AG09309 (cell line): ENCODE measurements around the gene ANXA2.

ENCODE experiments used
- DNase-seq: peaks from one replicate; pipeline ENCODE4 v3.0.0-alpha.2; 2010; ENCODE audit warnings: low read depth
- H3K4me3 ChIP-seq: 2 replicates; pipeline ENCODE4 v1.5.1; 2011; ENCODE audit warnings: mild to moderate bottlenecking, low read depth, low read length, moderate library complexity; ENCODE audit not compliant: control insufficient read depth
- TF ChIP-seq, protein P1 (sequence below): IDR thresholded peaks from 2 replicates; pipeline ENCODE4 v1.5.1; 2011; ENCODE audit warnings: mild to moderate bottlenecking, low read depth, low read length, inconsistent platforms; ENCODE audit not compliant: insufficient read depth, control insufficient read depth; ENCODE audit errors: missing control alignments

The ANXA2 gene

DNA sequence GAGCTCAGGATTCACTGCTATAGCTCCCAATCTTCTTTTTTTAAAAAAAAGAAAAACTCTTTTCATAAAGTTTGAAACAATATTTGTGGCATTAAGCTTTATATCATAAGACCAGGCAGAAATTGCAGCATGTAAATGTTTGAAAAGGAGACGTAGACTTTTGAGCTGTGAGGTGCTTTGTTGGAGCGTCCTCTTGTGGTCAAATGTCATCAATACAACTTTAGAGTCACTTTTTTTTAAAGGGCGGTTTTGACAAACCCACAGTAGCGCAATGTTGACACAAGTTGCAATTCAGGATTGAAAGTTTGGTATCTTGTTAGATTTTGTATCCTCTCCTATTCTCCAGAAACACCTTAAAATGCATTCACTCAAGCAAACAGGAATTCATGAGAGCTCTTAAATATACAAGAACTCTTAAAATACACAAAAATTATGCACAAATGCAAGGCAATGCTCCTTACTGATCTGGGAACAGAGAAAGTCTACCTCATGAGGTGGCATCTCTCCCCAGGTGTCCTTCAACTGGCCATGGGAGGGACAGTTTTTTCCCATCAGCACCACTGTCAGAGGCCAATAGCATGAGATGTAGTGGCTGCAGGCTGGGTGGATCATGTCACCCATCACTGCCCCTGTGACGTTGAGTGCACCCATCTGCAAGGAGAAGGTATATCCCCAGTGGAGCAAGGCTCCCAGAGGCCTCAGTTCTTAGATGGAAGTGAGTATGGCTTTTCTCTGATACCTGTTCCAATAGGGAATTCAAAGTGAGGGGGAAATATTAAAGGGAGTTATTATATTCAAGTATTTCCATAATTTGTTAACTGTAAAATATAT lies 70.7 kb downstream of the ANXA2 start:
- TF ChIP-seq, protein P1, sequence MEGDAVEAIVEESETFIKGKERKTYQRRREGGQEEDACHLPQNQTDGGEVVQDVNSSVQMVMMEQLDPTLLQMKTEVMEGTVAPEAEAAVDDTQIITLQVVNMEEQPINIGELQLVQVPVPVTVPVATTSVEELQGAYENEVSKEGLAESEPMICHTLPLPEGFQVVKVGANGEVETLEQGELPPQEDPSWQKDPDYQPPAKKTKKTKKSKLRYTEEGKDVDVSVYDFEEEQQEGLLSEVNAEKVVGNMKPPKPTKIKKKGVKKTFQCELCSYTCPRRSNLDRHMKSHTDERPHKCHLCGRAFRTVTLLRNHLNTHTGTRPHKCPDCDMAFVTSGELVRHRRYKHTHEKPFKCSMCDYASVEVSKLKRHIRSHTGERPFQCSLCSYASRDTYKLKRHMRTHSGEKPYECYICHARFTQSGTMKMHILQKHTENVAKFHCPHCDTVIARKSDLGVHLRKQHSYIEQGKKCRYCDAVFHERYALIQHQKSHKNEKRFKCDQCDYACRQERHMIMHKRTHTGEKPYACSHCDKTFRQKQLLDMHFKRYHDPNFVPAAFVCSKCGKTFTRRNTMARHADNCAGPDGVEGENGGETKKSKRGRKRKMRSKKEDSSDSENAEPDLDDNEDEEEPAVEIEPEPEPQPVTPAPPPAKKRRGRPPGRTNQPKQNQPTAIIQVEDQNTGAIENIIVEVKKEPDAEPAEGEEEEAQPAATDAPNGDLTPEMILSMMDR, result peak; percentile 86
- DNase-seq, result peak; percentile 21
- H3K4me3 ChIP-seq, result no peak overlapping the region

DNA sequence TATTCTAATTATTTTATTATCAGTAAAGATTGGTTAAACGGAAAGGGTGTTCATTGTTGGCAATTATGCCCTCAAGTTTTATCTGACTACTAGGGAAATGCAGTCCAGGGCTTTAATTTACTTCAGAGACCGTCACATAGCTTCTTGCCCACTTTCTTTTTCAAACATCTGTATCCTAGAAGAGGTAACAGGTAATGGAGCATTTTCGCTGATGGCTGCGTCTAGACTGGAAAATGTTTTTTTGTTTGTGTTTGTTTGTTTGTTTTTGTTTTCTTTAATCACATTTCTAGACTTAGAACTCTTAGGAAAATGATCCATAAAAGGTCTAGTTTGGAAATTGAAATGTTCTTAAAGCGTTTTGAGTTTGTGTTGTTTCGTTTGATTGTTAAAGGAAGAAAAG lies 71.4 kb downstream of the ANXA2 start:
- H3K4me3 ChIP-seq, result no peak overlapping the region
- no peak for DNase-seq
- TF ChIP-seq, protein P1, result no peak

GRCh38 chr15:60325905-60326304 lies 71.9 kb downstream of the ANXA2 start:
- TF ChIP-seq, protein P1, result no peak
- DNase-seq, result no peak
- no peak overlapping the region for H3K4me3 ChIP-seq

DNA sequence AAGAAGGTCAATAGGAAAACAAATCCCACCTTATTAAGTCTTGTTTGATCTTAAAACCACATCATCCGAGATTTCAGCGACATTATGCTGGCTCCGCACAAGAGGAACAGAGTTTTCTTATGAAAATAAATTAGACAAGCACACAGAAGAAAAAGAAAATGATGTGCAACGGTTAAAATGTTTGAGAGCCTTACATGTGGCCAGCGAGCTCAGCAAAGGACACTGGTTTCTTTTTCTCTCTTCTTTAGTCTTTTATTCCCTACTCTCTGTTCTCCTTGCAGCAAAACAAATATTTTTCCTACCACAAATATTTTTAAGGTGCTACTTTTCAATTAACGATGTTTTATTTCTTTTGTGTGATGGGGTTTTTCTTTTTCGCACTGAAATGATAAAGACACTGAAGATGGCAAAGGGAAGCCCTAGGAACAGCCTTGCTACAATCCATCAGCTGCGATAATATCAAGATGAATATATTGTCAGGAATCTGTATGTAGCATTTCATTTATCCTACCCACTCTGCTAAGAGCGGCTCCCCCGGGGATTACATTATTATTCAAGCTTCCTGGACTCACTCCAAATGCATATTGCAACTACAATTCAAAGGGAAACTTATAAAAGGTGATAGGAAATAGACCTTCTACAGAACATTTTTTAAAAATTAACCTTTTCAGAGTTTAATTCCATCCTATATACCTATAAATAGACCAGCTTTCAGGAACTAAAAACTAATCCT lies 72.9 kb downstream of the ANXA2 start:
- DNase-seq, result no peak
- TF ChIP-seq, protein P1, result no peak
- no peak overlapping the region for H3K4me3 ChIP-seq

GRCh38 chr15:60323322-60323721 lies 74.5 kb downstream of the ANXA2 start:
- no peak for DNase-seq
- TF ChIP-seq, protein P1, result no peak
- no peak overlapping the region for H3K4me3 ChIP-seq

DNA sequence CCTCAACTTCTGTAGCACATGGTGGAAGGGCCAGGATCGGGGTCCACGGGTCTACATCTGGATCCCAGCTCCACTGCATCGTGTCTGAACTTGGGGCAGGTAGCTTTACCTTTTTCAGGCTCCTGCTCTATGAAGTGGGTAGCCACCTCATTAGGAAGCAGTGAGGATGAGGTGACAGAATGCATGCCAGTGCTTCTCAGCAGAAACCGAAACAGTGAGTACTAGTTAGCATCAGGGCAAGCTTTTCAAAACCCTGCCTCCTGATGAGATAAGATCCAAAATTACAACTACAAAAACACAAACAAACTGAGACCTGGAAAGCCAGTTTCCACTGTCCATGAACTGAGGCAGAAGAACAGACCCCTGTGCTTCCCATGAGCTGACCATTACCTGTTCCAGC lies 77.4 kb downstream of the ANXA2 start:
- no peak overlapping the region for H3K4me3 ChIP-seq
- TF ChIP-seq, protein P1, result no peak
- DNase-seq, result no peak
